ENCODE results near the gene HACD2. TPM values are rescaled to one million over a fixed set of nuclear protein-coding genes. Genes with fewer than 3 reads are reported as not detected.

Gene HACD2
- total and polyA plus RNA-seq, 9 of the 15 experiments (the other 6 are each of a cell fraction or from before 2014, with no cell fraction given): 1.3 to 10.5 (median 3.8) TPM

- intact Hi-C loops (cut with micrococcal nuclease) (no loop called here), in situ Hi-C loops (cut with MboI) (no loop called here)
- Histone ChIP-seq H3K9ac (ENCODE audit: insufficient read depth in 1 of 2, low read depth in 2 of 2, low read length in 2 of 2) (no peak overlapping the region), H3K36me3 (ENCODE audit: control insufficient read depth, insufficient read depth, low read length) (no peaks in the 10 kb centered on the region; the same call in 2 of the 3 replicates), H3K27me3 (ENCODE audit: control insufficient read depth in 2 of 2, insufficient read depth in 2 of 2, low read length in 2 of 2) (no peaks in the 10 kb centered on the region), H3K79me2 (ENCODE audit: control insufficient read depth, insufficient read depth, low read length) (no peaks in the 10 kb centered on the region), H2AFZ (ENCODE audit: low read depth, low read length) (no peak overlapping the region), H3K9me3 (replicated peaks; ENCODE audit: control insufficient read depth, insufficient read depth, low read depth, low read length) (no peaks in the 10 kb centered on the region), H3K27ac (ENCODE audit: extremely low read depth, low read depth, low read length) (no peak overlapping the region), H3K9me1 (ENCODE audit: control insufficient read depth, insufficient read depth, low read length) (no peaks in the 10 kb centered on the region), H4K20me1 (replicated peaks; ENCODE audit: control insufficient read depth, insufficient read depth, low read length) (no peaks in the 10 kb centered on the region), H3K4me3 (no peak overlapping the region), H3K4me1 (replicated peaks in 1 of 2; ENCODE audit: control insufficient read depth in 2 of 2, insufficient read depth in 2 of 2, low read length in 2 of 2) (no peaks in the 10 kb centered on the region; a peak in 1 of 5 replicates), H3K4me2 (ENCODE audit: insufficient read depth, low read length) (no peak overlapping the region)
- ATAC-seq (no peak), FAIRE-seq (no peak), DNase-seq (ENCODE audit: extremely low read depth in 1 of 4, low spot score in 3 of 4) (no peak)
- ChIA-PET CTCF (ENCODE audit: low intra/inter-chr PET ratio) (no interaction called here), POLR2A (no interaction called here)
- TF ChIP-seq POLR2A (conservative IDR thresholded peaks at IDR 0.05) (no peak), ZZZ3 (IDR thresholded peaks at IDR 0.05) (no peak), PHF21A (IDR thresholded peaks at IDR 0.05; ENCODE audit: borderline replicate concordance, low read depth) (no peak), ZNF277 (CRISPR knock-in tag; IDR thresholded peaks at IDR 0.05; ENCODE audit: borderline replicate concordance) (no peak), ZNF253 (CRISPR knock-in tag; conservative IDR thresholded peaks at IDR 0.05) (no peak), ETV6 (IDR thresholded peaks at IDR 0.05; ENCODE audit: borderline replicate concordance in 1 of 2, low read depth in 2 of 2, low read length in 1 of 2) (no peak), ETV6 (CRISPR knock-in tag; IDR thresholded peaks at IDR 0.05; ENCODE audit: borderline replicate concordance) (no peak), NR2F6 (CRISPR knock-in tag; IDR thresholded peaks at IDR 0.05) (no peak), GATAD2B (IDR thresholded peaks at IDR 0.05; ENCODE audit: borderline replicate concordance) (no peak), LCOR (CRISPR knock-in tag; IDR thresholded peaks at IDR 0.05) (no peak), TGIF2 (CRISPR knock-in tag; IDR thresholded peaks at IDR 0.05) (no peak), HMBOX1 (IDR thresholded peaks at IDR 0.05) (no peak), XRCC5 (IDR thresholded peaks at IDR 0.05; ENCODE audit: low read depth, low read length) (no peak), FOXK2 (conservative IDR thresholded peaks at IDR 0.05 in 1 of 2, IDR thresholded peaks at IDR 0.05 in 1 of 2; ENCODE audit: low read depth in 2 of 2) (no peak), CHD2 (IDR thresholded peaks at IDR 0.05; ENCODE audit: low read depth, low read length) (no peak), ILK (tag; IDR thresholded peaks at IDR 0.05; ENCODE audit: borderline replicate concordance, low read depth) (no peak), ZNF778 (CRISPR knock-in tag; IDR thresholded peaks at IDR 0.05) (no peak), ZBTB9 (CRISPR knock-in tag; IDR thresholded peaks at IDR 0.05) (no peak), SREBF1 (IDR thresholded peaks at IDR 0.05; ENCODE audit: borderline replicate concordance, low read depth, low read length) (no peak), MEF2A (IDR thresholded peaks at IDR 0.05; ENCODE audit: control insufficient read depth, low read depth, low read length) (no peak), ZNF311 (CRISPR knock-in tag; IDR thresholded peaks at IDR 0.05) (no peak)
- BruUV-seq (replicated peaks): no TSS peak
These were observed 32.1 kb downstream of the HACD2 start for GRCh38 chr3:123552768-123553167.
